ENCODE measurements around the gene PTGIS. TPM values are rescaled to one million over a fixed set of nuclear protein-coding genes. Genes with fewer than 3 reads are reported as not detected.

PTGIS gene
- total and polyA plus RNA-seq, 2 experiments from 2014 or later, result 109 to 192 TPM

- Histone ChIP-seq H3K9me3 (ENCODE audit: low read depth) (no peaks in the 10 kb centered on the region), H3F3A (ENCODE audit: insufficient read depth) (0 out of 2 replicates have a peak, but pooled peaks cover 4% of the 10 kb centered on the region), H3K9me2 (ENCODE audit: insufficient read depth) (no peaks in the 10 kb centered on the region), H3K27ac (no peak overlapping the region), H3K4me2 (ENCODE audit: unreplicated experiment) (no peak overlapping the region), H3K4me1 (ENCODE audit: insufficient read depth) (peaks cover 15% of the 10 kb centered on the region), H2AFZ (no peak overlapping the region), H3K36me3 (ENCODE audit: low read depth) (no peaks in the 10 kb centered on the region), H3K9ac (no peak overlapping the region), H3K4me3 (no peak overlapping the region), H3K79me2 (ENCODE audit: insufficient read depth) (no peaks in the 10 kb centered on the region), H4K20me1 (ENCODE audit: insufficient read depth) (no peaks in the 10 kb centered on the region), H3K27me3 (replicated peaks; ENCODE audit: insufficient read depth) (no peaks in the 10 kb centered on the region)
- in situ Hi-C loops (cut with MboI), result no loop called here
- DNase-seq, result no peak
- no peak for TF ChIP-seq EZH2phosphoT487 (IDR thresholded peaks at IDR 0.05; ENCODE audit: insufficient read depth, low read depth)
- no peak for TF ChIP-seq EZH2 (IDR thresholded peaks at IDR 0.05; ENCODE audit: insufficient read depth, poor library complexity, severe bottlenecking)
- WGBS, 2 experiments (ENCODE audit: low coverage in 1 of 2, low lambda C conversion rate in 2 of 2, missing lambda C conversion rate in 2 of 2), result 79 to 82% methylated on average over 5 of the region's 5 CpGs
Measured at GRCh38 chr20:49601153-49601924, 33.4 kb upstream of the PTGIS start.

GRCh38 chr20:49599746-49600113 is 31.8 kb upstream of the PTGIS start:
- Histone ChIP-seq H3K4me3 (no peak overlapping the region), H3K9me3 (ENCODE audit: low read depth) (no peaks in the 10 kb centered on the region), H4K20me1 (ENCODE audit: insufficient read depth) (no peaks in the 10 kb centered on the region), H3K4me1 (ENCODE audit: insufficient read depth) (peaks cover 24% of the 10 kb centered on the region), H2AFZ (no peak overlapping the region), H3K27ac (no peak overlapping the region), H3K27me3 (replicated peaks; ENCODE audit: insufficient read depth) (no peaks in the 10 kb centered on the region), H3K36me3 (ENCODE audit: low read depth) (no peaks in the 10 kb centered on the region), H3K4me2 (ENCODE audit: unreplicated experiment) (no peak overlapping the region), H3K9me2 (ENCODE audit: insufficient read depth) (no peaks in the 10 kb centered on the region), H3F3A (ENCODE audit: insufficient read depth) (peaks cover 14% of the 10 kb centered on the region), H3K79me2 (ENCODE audit: insufficient read depth) (no peaks in the 10 kb centered on the region), H3K9ac (no peak overlapping the region)
- no peak for DNase-seq
- 93 to 94% methylated on average over 4 of the region's 4 CpGs for WGBS, 2 experiments (ENCODE audit: low coverage in 1 of 2, low lambda C conversion rate in 2 of 2, missing lambda C conversion rate in 2 of 2)
- in situ Hi-C loops (cut with MboI), result no loop called here
- TF ChIP-seq EZH2 (IDR thresholded peaks at IDR 0.05; ENCODE audit: insufficient read depth, poor library complexity, severe bottlenecking), result no peak

GRCh38 chr20:49597825-49598395 is 30.0 kb upstream of the PTGIS start:
- Histone ChIP-seq H3K27ac (no peak overlapping the region), H3F3A (ENCODE audit: insufficient read depth) (peaks cover 32% of the 10 kb centered on the region), H4K20me1 (ENCODE audit: insufficient read depth) (no peaks in the 10 kb centered on the region), H3K9me3 (ENCODE audit: low read depth) (no peaks in the 10 kb centered on the region), H3K79me2 (ENCODE audit: insufficient read depth) (no peaks in the 10 kb centered on the region), H3K27me3 (replicated peaks; ENCODE audit: insufficient read depth) (no peaks in the 10 kb centered on the region), H3K4me3 (no peak overlapping the region), H3K9ac (no peak overlapping the region), H2AFZ (no peak overlapping the region), H3K4me1 (ENCODE audit: insufficient read depth) (peaks cover 31% of the 10 kb centered on the region), H3K9me2 (ENCODE audit: insufficient read depth) (no peaks in the 10 kb centered on the region), H3K4me2 (ENCODE audit: unreplicated experiment) (no peak overlapping the region), H3K36me3 (ENCODE audit: low read depth) (no peaks in the 10 kb centered on the region)
- in situ Hi-C loops (cut with MboI), result no loop called here
- 97 to 99% methylated on average over 4 of the region's 4 CpGs for WGBS, 2 experiments (ENCODE audit: low coverage in 1 of 2, low lambda C conversion rate in 2 of 2, missing lambda C conversion rate in 2 of 2)
- no peak for DNase-seq
- no peak for TF ChIP-seq EZH2 (IDR thresholded peaks at IDR 0.05; ENCODE audit: insufficient read depth, poor library complexity, severe bottlenecking)
- TF ChIP-seq EZH2phosphoT487 (IDR thresholded peaks at IDR 0.05; ENCODE audit: insufficient read depth, low read depth), result no peak

GRCh38 chr20:49595811-49596561 is 28.0 kb upstream of the PTGIS start:
- H3K4me3 ChIP-seq, result no peak overlapping the region
- DNase-seq, result peak; percentile 82
- 27 to 28% methylated on average over 13 to 15 of the region's 15 CpGs for WGBS, 2 experiments (ENCODE audit: low coverage in 1 of 2, low lambda C conversion rate in 2 of 2, missing lambda C conversion rate in 2 of 2)
- peaks cover 39% of the 10 kb centered on the region for H3K4me1 ChIP-seq (ENCODE audit: insufficient read depth)
- H2AFZ ChIP-seq, result no peak overlapping the region
- no peaks in the 10 kb centered on the region for H3K9me2 ChIP-seq (ENCODE audit: insufficient read depth)
- peak overlapping the region; percentile 20 for H3K4me2 ChIP-seq (ENCODE audit: unreplicated experiment)
- no peaks in the 10 kb centered on the region for H3K36me3 ChIP-seq (ENCODE audit: low read depth)
- peak overlapping the region; percentile 68 for H3K9ac ChIP-seq
- H3K9me3 ChIP-seq (ENCODE audit: low read depth), result no peaks in the 10 kb centered on the region
- no peaks in the 10 kb centered on the region for H4K20me1 ChIP-seq (ENCODE audit: insufficient read depth)
- peaks cover 50% of the 10 kb centered on the region for H3F3A ChIP-seq (ENCODE audit: insufficient read depth)
- in situ Hi-C loops (cut with MboI), result no loop called here
- H3K27ac ChIP-seq, result peak overlapping the region; percentile 81
- no peaks in the 10 kb centered on the region for H3K79me2 ChIP-seq (ENCODE audit: insufficient read depth)
- no peak for TF ChIP-seq EZH2 (IDR thresholded peaks at IDR 0.05; ENCODE audit: insufficient read depth, poor library complexity, severe bottlenecking)
- no peak for TF ChIP-seq EZH2phosphoT487 (IDR thresholded peaks at IDR 0.05; ENCODE audit: insufficient read depth, low read depth)
- H3K27me3 ChIP-seq (replicated peaks; ENCODE audit: insufficient read depth), result no peaks in the 10 kb centered on the region
